HEK293T (cell line): Measurements from ENCODE around the gene TEKT3.

ENCODE experiments used
- FOXA1 ChIP-seq: fragments of 450-650 bp; IDR thresholded peaks from 2 replicates; pipeline ENCODE4 v1.6.1; 2016; ENCODE audit warnings: mild to moderate bottlenecking
- FOXK2 ChIP-seq: fragments of 450-650 bp; IDR thresholded peaks from 2 replicates; pipeline ENCODE4 v1.6.1; 2016; ENCODE audit warnings: mild to moderate bottlenecking
- FOXM1 ChIP-seq: fragments of 450-650 bp; IDR thresholded peaks from 2 replicates; pipeline ENCODE4 v1.6.1; 2017; ENCODE audit warnings: mild to moderate bottlenecking, borderline replicate concordance
- LEF1 ChIP-seq: fragments of 450-650 bp; IDR thresholded peaks from 2 replicates; pipeline ENCODE4 v1.6.1; 2017; ENCODE audit warnings: mild to moderate bottlenecking, borderline replicate concordance
- SP1 ChIP-seq: fragments of 450-650 bp; IDR thresholded peaks from 2 replicates; pipeline ENCODE4 v1.6.1; 2017
- SUZ12 ChIP-seq: fragments of 450-650 bp; IDR thresholded peaks from 2 replicates; pipeline ENCODE4 v1.6.1; 2016; ENCODE audit warnings: mild to moderate bottlenecking
- TARDBP ChIP-seq: fragments of 450-650 bp; IDR thresholded peaks from 2 replicates; pipeline ENCODE4 v1.6.1; 2016
- ZNF384 ChIP-seq: fragments of 450-650 bp; IDR thresholded peaks from 2 replicates; pipeline ENCODE4 v1.6.1; 2016
- TF ChIP-seq, protein P1 (sequence below): fragments of 450-650 bp; IDR thresholded peaks from 2 replicates; pipeline ENCODE4 v1.6.1; 2016

DNA sequence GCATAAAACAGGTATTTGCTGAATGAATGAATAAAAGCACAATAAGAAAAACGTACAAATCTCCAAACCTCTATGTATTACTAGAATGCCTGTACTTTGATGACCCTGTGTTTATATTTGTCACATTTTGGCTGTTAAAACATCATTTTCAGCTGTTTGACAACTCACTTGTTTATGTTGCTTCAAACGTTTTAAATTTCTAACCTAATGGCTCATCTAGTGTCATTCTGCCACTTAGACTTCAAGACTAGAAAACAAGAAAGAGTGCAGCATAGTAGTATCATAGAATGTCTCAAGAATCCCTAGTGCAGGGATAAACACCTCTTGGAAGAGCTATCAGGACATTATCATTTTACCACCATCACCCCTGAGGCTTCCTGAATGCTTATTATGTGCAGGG is 56.9 kb downstream of the TEKT3 start:
- TF ChIP-seq SP1, result no peak
- TF ChIP-seq TARDBP, result no peak
- TF ChIP-seq SUZ12, result no peak
- no peak for TF ChIP-seq FOXA1
- TF ChIP-seq LEF1, result no peak
- TF ChIP-seq, protein P1, sequence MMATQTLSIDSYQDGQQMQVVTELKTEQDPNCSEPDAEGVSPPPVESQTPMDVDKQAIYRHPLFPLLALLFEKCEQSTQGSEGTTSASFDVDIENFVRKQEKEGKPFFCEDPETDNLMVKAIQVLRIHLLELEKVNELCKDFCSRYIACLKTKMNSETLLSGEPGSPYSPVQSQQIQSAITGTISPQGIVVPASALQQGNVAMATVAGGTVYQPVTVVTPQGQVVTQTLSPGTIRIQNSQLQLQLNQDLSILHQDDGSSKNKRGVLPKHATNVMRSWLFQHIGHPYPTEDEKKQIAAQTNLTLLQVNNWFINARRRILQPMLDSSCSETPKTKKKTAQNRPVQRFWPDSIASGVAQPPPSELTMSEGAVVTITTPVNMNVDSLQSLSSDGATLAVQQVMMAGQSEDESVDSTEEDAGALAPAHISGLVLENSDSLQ, result no peak
- TF ChIP-seq ZNF384, result no peak
- no peak for TF ChIP-seq FOXM1
- TF ChIP-seq FOXK2, result no peak
